Measurements from ENCODE around the gene DLD.
"Not testable (repeated sequence)": the region's sequence is repeated elsewhere in the genome, so short reads cannot be mapped to it uniquely, and the experiment has no call there.

The DLD gene, protein sequence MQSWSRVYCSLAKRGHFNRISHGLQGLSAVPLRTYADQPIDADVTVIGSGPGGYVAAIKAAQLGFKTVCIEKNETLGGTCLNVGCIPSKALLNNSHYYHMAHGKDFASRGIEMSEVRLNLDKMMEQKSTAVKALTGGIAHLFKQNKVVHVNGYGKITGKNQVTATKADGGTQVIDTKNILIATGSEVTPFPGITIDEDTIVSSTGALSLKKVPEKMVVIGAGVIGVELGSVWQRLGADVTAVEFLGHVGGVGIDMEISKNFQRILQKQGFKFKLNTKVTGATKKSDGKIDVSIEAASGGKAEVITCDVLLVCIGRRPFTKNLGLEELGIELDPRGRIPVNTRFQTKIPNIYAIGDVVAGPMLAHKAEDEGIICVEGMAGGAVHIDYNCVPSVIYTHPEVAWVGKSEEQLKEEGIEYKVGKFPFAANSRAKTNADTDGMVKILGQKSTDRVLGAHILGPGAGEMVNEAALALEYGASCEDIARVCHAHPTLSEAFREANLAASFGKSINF

DNA sequence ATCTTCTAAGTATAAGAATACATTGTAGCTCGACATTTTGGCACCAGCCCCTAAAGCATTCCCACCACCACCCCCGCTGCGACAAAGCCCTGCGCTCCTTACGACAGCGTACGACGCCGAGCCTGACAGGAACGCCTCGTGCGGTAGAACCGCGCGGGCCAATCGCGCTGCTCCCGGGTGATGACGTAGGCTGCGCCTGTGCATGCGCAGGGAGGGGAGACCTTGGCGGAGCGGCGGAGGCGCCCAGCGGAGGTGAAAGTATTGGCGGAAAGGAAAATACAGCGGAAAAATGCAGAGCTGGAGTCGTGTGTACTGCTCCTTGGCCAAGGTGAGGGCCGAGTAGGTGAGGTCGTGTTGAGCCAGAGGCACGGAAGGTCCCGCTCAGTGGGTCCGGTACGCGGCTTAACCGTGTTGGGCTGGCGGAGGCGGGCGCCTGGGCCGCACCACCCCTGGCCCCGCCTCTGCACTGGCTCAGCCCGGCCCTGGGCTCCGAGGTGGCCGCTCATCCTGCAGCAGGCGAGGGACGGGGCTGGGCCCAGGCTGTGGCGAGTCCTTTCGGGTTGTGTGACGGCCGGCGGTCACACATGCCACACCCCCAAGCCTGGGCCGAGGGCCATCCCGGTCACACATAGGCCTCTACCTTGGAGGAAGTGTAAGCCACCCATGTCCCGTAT lies at the start of gene DLD:
Gene DLD (plus strand): TSS at position 222 of the 674 bp plus-strand sequence. CDS start 68 bp downstream, at position 290.
- DNase-seq, result no peak

DNA sequence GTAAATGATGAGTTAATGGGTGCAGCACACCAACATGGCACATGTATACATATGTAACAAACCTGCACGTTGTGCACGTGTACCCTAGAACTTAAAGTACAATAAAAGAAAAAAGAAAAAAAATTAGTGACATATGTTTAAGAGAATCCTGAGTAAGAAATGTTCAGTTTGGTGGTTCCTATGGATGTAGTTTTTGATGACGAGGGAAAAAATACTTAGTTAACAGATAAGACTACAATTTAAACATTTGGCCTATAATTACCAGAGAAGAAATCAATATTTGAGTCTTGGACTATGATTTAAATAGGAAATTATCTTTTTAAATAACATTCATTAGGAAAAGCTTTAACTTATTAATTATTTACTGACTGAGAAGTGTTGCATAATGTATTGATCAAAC lies 48.8 kb upstream of the DLD start:
- DNase-seq, result no peak

DNA sequence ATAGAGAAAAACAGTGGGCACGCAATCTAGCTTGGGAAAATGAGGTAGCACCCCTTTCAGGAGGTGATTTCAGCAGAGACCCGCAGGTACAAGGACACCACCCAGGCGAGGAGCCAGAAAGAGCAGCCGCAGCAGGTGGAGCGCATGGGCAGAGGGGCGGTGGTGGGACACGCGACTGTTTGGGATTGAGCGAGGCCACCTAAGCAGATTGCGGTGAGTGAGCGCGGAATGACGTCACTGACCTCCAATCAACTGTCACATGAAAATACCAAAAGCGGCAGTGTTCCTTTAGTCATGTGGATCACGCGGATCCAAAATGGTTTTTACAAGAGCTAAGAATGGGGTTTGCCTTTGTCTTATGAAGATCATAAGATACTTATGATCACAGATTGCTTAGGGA lies 47.8 kb upstream of the DLD start:
- no peak for DNase-seq

DNA sequence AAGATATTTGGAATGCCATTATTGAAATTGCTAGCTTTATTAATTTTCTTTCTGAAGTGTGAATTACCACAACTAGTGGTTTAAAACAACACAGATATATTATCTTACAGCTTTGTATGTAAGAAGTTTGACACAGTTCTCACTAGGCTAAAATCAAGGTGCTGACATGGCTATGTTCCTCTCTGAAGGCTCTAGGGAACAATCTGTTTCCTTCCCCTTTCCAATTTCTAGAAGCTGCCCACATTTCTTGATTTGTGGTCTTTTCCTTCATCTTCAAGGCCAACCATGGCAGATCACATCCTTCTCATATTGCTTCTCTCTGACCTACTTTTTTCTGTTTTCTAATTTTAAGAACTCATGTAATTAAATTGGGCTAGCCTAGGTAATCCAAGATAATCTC lies 44.7 kb upstream of the DLD start:
- DNase-seq, result no peak

DNA sequence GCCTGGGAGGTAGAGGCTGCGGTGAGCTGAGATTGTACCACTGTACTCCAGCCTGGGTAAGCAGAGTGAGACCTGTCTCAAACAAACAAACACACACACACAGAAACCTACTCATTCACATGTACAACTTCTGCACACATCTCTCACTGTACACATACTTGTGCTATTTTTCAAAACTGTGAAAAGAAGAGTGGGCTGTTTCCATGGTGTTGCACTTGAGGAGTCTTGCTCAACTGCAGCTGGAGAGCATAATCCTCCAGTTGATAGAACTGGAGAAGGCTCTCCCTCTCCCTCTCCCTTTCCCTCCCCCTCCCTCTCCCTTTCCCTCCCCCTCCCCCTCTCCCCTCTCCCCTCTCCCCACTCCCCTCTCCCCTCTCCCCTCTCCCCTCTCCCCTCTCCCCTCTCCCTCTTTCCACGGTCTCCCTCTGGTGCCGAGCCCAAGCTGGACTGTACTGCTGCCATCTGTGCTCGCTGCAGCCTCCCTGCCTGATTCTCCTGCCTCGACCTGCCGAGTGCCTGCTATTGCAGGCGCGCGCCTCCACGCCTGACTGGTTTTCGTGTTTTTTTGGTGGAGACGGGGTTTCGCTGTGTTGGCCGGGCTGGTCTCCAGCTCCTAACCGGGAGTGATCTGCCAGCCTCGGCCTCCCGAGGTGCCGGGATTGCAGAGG lies 43.7 kb upstream of the DLD start:
- DNase-seq, result no peak

DNA sequence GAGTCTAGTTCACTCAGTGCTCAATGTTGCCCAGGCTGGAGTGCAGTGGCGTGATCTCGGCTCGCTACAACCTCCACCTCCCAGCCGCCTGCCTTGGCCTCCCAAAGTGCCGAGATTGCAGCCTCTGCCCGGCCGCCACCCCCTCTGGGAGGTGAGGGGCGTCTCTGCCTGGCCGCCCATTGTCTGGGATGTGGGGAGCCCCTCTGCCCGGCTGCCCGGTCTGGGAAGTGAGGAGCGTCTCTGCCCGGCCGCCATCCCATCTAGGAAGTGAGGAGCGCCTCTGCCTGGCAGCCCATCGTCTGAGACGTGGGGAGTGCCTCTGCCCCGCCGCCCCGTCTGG lies 43.2 kb upstream of the DLD start:
- DNase-seq, result not testable (repeated sequence)

DNA sequence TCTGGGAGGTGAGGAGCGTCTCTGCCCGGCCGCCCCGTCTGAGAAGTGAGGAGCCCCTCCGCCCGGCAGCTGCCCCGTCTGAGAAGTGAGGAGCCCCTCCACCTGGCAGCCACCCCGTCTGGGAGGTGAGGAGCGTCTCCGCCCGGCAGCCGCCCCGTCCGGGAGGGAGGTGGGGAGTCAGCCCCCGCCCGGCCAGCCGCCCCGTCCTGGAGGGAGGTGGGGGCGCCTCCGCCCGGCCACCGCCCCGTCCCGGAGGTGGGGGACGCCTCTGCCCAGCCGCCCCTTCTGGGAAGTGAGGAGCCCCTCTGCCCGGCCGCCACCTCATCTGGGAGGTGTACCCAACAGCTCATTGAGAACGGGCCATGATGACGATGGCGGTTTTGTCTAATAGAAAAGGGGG lies 42.8 kb upstream of the DLD start:
- not testable (repeated sequence) for DNase-seq

DNA sequence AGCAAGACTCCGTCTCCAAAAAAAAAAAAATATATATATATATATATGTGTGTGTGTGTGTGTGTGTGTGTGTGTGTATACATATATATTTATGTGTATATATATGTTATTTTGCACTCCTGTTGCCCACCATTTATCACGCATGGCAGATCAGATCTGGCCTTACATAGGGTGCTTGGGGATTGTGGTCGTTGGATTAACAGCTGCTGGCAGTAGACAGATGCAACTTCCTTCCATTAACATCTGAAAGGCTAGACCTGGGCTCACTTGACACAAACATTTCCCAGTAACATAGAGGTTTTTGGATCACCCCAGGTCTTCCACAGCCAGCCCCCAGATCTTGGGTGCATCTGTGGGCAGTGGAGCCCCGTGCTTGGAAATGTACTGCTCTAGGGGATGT lies 40.8 kb upstream of the DLD start:
- no peak for DNase-seq

DNA sequence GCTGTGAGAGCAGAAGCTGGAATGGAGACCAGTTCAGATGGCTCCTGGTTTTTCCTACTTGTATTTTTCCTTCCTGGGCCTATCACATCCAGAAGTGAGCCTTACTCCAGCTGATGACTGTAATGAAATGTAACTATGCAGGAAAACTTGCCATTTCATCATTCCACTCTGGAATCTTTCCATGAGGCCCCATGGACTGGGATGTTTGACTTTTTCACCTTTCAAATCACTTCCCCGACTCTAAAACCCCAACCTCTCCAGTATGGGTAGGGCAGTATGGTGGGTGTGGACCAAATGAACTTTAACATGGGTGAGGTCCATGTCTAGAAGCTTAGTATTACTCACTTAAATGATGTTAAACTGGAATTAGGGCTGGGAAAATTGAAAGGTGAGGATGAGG lies 40.3 kb upstream of the DLD start:
- no peak for DNase-seq

DNA sequence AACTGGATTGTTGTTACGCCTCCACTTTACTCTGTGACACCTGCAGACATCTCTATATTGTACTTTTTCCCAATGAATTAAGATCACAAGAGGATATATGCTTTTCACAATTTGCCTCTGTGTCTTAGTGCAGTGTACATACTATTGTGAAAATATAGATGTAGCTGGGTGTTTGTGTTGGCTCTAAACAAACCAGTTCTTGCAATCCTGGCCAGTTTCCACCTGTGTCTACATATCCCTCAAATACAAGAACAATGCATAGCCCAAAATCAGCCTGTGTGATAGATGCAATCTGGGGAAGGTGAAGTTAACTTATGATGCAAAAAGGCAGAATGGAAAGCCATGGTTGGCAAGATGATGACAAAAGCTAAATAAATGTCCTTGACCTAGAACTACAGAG lies 36.5 kb upstream of the DLD start:
- DNase-seq, result no peak

DNA sequence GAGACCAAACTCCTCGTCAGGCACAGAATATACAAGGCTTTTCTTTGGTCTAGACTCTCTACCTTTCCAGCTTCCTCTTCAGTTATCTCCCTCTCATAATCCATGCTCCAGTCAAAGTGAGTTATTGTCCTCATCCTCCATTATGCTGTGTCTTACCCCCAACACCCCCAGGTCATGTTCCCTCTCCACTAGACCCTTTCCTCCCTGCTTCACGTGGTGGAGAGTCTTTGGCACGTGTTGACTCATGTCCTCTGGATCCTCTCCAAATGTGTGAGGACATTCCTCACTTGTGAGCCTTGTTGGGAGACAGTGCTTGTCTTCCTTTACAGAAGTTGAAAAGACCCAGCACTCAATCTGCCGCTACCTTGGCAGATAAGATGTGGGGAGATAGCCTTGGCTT lies 36.0 kb upstream of the DLD start:
- no peak for DNase-seq

DNA sequence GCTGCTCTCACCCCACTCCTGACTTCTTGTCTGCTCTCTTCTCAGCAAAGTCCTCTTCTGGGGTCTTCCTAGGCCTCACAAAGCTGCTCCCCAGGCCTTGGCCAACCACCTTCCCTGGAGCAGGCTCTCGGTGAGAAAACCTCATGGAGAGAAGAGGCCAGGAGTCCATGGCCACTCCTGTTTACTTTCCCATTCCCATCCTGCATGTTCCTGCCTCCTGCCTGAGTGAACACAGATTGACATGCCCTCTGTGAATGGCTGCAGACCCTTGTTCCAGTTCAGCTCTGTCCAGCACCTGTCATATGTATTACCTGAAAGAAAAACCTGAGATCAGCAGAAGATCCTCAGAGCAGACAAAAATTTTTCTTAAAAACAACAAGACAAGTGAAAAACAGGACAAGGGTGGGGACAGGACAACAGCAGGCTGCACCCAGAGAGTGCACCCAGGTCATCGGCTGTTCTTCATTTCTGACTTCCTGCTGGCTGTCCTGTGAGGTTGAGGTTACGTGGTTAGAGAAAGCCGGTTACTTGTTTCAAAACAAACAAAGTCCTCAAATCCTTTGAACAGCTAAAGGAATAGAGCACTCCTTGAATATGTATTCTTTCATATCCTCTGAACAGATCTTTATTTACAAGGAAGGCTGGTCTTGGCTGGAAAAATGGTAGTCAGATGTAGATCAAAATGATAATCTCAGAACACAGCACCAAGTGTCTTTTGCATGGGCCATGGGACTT lies 34.0 kb upstream of the DLD start:
- DNase-seq, result no peak

DNA sequence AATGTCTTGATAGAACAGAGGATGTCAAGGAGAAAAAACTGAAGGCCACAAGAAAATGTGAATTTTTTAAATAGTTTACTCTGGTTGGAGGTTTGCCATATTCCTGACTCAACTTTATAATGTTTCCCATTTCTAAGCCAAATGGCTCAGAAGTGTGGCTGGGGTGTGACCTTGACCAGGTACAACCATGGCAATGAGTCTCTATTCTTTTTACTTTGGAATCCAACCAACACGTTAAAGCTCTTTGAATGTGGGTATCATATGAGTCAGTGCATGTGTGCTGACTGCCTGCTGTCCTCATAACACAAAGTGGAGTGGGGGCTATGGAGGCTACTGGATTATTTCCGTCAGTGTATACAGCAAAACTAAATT lies 33.5 kb upstream of the DLD start:
- DNase-seq, result no peak

DNA sequence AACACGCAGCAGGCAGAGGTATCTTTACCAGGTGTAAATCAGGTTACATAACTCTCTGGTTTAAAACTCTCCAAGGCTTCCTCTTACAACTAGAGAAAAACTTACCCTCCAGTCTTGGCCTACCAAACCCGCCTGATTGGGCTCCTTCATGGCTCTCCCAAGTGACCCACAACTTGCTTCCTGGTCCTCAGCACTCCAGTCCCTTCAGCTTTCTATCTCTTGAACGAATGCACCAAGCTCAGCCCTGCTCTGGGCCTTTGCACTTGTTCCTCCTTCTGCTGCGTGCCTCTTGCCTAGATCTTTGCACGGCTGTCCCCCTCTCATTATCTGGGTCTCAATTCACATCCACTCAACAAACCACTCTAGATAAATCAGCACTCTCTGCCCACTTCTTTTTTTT lies 32.7 kb upstream of the DLD start:
- no peak for DNase-seq

DNA sequence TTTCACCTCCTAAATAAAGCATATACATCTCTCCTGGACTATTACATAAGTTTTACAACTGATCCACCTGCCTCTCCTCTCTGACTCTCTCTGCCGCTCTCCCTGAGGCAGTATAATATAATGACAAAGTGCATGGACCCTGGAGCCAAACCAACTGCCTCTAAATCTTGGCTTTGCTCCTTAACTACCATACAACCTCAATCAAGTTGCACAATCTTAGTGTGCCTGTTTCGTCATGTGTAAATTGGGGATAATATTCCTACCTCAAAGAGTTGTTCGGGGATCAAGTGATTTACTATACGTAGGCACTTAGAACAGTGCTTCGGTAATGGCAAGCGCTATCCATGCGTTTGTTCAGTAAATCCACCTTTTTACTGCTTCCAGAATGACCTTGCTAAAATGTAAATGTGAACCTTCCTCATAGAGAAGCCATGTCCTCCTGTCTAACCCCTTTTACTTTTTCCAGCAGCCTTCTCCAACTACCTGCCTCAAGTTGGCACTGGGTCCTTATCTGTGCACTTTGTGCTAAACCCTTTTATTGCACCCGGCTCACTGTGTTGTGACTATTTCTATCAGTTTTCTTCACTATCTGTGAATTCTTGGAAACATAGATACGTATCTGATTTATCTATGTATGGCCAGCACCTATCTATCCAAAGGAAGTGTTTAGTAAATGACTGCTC lies 30.6 kb upstream of the DLD start:
- DNase-seq, result no peak

DNA sequence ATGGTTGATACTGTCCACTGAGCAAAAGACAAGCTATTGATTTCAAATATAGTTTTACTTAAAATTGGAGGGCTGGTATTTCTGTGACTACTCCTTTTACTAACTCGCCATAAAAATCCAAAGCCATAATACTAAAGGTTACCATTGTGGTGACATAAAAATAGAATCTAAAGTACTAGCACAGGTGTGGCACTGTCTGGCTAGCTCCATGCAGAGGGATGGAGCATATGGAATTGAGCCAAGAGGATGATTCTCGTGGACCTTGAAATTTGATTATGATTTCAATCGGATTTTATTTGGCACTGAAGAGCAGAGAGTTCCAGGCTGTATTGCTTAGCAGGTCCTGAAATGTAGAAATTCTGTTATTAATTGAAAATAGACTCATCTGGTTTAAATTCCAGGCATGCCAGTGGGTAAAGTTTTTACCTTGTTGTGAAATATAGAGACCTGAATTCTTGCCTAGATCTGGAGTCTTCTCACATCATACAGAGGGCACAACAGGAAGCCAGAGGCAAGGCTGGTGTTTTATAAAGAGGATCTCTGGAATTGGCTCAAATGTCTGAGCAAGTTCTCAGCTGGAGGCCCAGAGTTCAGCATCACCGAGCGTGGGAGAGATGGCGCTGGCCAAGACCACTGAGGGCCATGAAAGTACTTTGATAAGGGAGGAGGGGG lies 29.9 kb upstream of the DLD start:
- DNase-seq, result no peak

DNA sequence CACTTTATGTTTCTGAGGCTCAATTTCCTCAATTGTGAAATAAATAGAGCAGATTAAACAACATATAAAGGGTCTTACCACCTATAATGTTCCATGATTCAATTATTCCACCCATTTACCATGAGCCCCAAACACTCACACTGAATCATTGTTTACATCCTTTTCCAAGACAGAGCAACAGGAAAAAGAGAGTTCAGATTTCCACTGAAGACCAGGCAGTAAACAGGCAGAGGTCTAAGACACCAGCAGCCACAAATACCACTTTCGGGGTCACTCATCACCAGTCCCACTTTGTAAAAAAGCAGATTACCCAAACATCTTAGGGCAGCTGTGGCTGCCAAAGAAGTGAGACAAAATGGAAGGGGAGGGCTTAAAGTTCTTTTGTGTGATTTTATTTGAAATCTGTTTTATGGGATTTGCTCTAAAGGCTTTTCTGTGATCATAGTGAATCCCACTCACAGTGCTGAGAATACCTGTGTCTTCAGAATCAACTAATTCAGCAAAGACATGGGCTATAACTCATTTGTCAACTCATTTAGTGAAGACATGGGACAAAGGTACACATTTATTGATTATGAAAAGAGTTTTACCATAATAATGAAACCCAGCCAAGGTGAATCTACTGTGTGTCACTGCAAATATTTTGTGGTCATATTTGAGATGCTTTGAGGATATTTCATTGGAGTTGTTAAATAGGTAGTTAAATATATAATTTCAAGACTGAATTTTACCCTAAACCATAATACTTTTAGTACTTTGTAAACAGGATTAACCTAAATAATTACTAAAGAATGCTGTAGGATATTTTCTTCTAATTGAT lies 24.8 kb upstream of the DLD start:
- no peak for DNase-seq

DNA sequence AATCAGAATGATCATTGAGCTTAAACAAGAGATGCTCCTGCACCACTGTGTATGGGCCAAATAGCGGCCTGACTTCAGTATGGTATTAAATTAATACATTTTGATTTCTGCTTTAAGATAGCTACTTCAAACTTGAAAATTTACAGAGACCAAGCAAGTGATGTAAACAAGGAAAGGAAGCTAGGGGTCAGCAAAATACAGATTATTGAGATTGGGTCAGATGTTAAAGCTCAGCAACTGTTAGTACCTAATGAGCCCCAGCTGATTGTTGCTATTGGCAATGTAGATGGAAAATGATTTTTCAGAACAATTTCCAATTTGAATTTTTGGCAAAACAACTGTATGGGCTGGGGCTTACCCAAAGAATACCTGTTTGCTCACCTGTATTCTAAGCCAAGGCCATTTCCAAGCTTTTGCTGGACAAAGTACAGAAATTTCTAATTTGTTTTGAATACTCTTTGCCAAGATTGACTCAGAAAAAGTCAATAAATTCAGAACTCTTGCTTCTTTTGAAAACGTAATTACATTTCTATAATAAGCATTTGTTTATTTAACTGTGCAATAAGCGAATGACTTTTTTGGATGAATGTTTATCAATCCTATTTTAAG lies 23.0 kb upstream of the DLD start:
- no peak for DNase-seq

DNA sequence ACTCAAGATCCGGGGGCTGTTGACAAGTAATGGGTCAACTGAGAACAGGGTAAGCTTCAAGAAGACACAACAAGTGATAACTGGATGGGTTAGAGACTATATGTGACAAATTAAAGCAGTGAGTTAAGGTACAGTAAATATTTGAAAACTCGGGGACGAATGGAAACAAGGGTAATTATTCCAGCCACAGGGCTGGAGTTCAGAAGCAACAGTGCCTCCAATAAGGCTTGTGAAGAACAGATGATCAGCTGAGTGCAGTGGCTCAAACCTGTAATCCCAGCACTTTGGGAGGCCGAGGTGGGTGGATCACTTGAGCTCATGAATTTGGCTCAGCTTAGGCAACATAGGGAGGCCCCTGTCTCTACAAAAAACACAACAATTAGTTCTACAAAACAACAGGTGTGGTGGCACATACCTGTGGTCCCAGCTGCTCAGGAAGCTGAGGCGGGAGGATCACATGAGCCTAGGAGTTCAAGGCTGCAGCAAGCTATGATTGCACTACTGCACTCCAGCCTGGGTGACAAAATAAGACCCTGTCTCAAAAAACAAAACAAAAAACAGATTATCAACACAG lies 20.5 kb upstream of the DLD start:
- DNase-seq, result no peak

DNA sequence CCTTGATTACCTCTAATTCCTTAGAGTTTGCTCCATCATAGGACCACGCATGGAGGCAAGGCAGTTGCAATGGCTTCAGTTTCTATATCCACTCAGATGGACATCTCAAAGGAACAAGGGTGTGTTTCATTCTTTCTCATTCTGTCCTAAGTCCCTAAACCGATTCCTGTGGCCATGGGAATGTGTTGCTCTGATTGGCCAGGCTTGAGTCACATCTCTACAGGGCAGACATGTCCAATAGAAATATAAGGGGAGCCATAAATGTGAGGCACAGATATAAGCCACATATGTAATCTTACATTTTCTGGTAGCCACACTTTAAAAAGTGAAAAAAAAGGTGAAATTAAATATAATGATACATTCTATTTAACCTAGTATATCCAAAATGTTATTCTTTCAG lies 16.9 kb upstream of the DLD start:
- DNase-seq, result no peak

Measured in cortex of kidney (tissue), 1 donor.